LNCaP clone FGC (cell line): Measurements from ENCODE around the gene SELENON.

ENCODE experiments used
- DNase-seq: peaks from one replicate; pipeline ENCODE4 v3.0.0-alpha.2; 2011; ENCODE audit warnings: low read depth
- H3K4me3 ChIP-seq: 2 replicates; pipeline ENCODE4 v1.5.1; 2011; ENCODE audit warnings: mild to moderate bottlenecking, low read depth, low read length, control low read depth
- CTCF ChIP-seq: IDR thresholded peaks from 2 replicates; pipeline ENCODE4 v1.5.1; 2012; ENCODE audit warnings: mild to moderate bottlenecking; ENCODE audit not compliant: control insufficient read depth, insufficient read depth; ENCODE audit errors: extremely low read depth

Gene SELENON

GRCh38 chr1:25799935-25800702 lies at the start of gene SELENON:
Gene SELENON (plus strand): TSS chr1:25800193. CDS start chr1:25800231, 38 bp downstream.
- TF ChIP-seq CTCF, result no peak
- H3K4me3 ChIP-seq, result peak within 1 kb of the TSS; percentile 53
- DNase-seq, result no peak

- DNase-seq, result no peak
- H3K4me3 ChIP-seq, result no peak overlapping the region
- TF ChIP-seq CTCF, result no peak
These were observed 48.9 kb upstream of the SELENON start for GRCh38 chr1:25750923-25751605.

GRCh38 chr1:25754470-25755181 lies 45.4 kb upstream of the SELENON start:
- no peak for DNase-seq
- TF ChIP-seq CTCF, result no peak
- no peak overlapping the region for H3K4me3 ChIP-seq

- no peak for TF ChIP-seq CTCF
- no peak for DNase-seq
- no peak overlapping the region for H3K4me3 ChIP-seq
These were observed 44.4 kb upstream of the SELENON start for GRCh38 chr1:25755475-25756125.

GRCh38 chr1:25756215-25756614 lies 43.8 kb upstream of the SELENON start:
- DNase-seq, result no peak
- TF ChIP-seq CTCF, result no peak
- no peak overlapping the region for H3K4me3 ChIP-seq

GRCh38 chr1:25757151-25757845 lies 42.7 kb upstream of the SELENON start:
- no peak for DNase-seq
- TF ChIP-seq CTCF, result no peak
- H3K4me3 ChIP-seq, result no peak overlapping the region
